H1 (cell line): ENCODE measurements around the gene KLHDC4. TPM values are rescaled to one million over a fixed set of nuclear protein-coding genes. Genes with fewer than 3 reads are reported as not detected.

ENCODE experiments used
- BRCA1 ChIP-seq: IDR thresholded peaks from 2 replicates; pipeline ENCODE4 v1.6.1; 2012; ENCODE audit warnings: low read depth, low read length, improper control_type of control experiment
- CEBPB ChIP-seq: IDR thresholded peaks from 2 replicates; pipeline ENCODE4 v1.6.1; 2012; ENCODE audit warnings: low read depth, low read length
- CHD2 ChIP-seq: IDR thresholded peaks from 2 replicates; pipeline ENCODE4 v1.6.1; 2012; ENCODE audit warnings: low read length, improper control_type of control experiment
- MAFK ChIP-seq: IDR thresholded peaks from 2 replicates; pipeline ENCODE4 v1.6.1; 2012; ENCODE audit warnings: low read depth, mild to moderate bottlenecking, improper control_type of control experiment, low read length
- POU5F1 ChIP-seq: IDR thresholded peaks from 2 replicates; pipeline ENCODE4 v1.6.1; 2011; ENCODE audit warnings: low read depth, mild to moderate bottlenecking, low read length, moderate library complexity
- SAP30 ChIP-seq: fragments of 300-600 bp; sonication (generic); IDR thresholded peaks from 2 replicates; pipeline ENCODE4 v1.7.1; 2012; ENCODE audit warnings: low read length, moderate library complexity, mild to moderate bottlenecking, inconsistent platforms; ENCODE audit not compliant: insufficient read depth, insufficient replicate concordance
- TAF7 ChIP-seq: optimal IDR thresholded peaks from 2 replicates; pipeline ENCODE3; 2011; ENCODE audit warnings: low read depth, mild to moderate bottlenecking, inconsistent platforms, low read length, moderate library complexity, borderline replicate concordance
- YY1 ChIP-seq: IDR thresholded peaks from 2 replicates; pipeline ENCODE4 v1.6.1; 2011; ENCODE audit warnings: low read depth, mild to moderate bottlenecking, low read length
- polyA plus RNA-seq, 7 experiments: library from polyadenylated mRNA; depleted of rRNA in 3 of 7; stranded (reverse) in 5 of 7; unstranded in 2 of 7; fragments of >200 nt in 5 of 7; fragments of 200-250 nt in 2 of 7; gene quantifications; 1 replicate in 5 of 7; 2 replicates in 1 of 7; 4 replicates in 1 of 7; pipeline versions ENCODE4 v1.2.1 to v1.2.3, GENCODE V29; 2011 to 2013; ENCODE audit warnings: missing spikeins in 2 of 7, mixed read lengths in 2 of 7
- total RNA-seq: library from RNA; stranded (reverse); fragmentation: NEBNext Ultra II Directional; extraction: Animal tissue kit (Norgen Biotek cat#: 25700); gene quantifications from 2 replicates; pipeline ENCODE4 v1.2.1, GENCODE V29; 2021
- TF ChIP-seq, protein P1 (sequence below): IDR thresholded peaks from 2 replicates; pipeline ENCODE4 v1.6.1; 2011; ENCODE audit warnings: low read length, improper control_type of control experiment

Gene KLHDC4
- total and polyA plus RNA-seq, 2 of the 8 experiments (the other 6 are each of a cell fraction or from before 2014, with no cell fraction given) = 23.7 to 63.9 TPM

GRCh38 chr16:87806641-87807546 lies 41.1 kb upstream of the KLHDC4 start (continued):
- TF ChIP-seq, protein P1, sequence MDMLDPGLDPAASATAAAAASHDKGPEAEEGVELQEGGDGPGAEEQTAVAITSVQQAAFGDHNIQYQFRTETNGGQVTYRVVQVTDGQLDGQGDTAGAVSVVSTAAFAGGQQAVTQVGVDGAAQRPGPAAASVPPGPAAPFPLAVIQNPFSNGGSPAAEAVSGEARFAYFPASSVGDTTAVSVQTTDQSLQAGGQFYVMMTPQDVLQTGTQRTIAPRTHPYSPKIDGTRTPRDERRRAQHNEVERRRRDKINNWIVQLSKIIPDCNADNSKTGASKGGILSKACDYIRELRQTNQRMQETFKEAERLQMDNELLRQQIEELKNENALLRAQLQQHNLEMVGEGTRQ = no peak
- TF ChIP-seq BRCA1 = no peak
- TF ChIP-seq CHD2 = no peak
- no peak for TF ChIP-seq POU5F1
- TF ChIP-seq YY1 = no peak
- TF ChIP-seq MAFK = no peak
- no peak for TF ChIP-seq CEBPB
- no peak for TF ChIP-seq SAP30
- no peak for TF ChIP-seq TAF7
